Measurements from ENCODE around the gene STPG2. TPM values are rescaled to one million over a fixed set of nuclear protein-coding genes. Genes with fewer than 3 reads are reported as not detected.

STPG2 gene
- total RNA-seq, 1 experiment from 2014 or later: 0.20 TPM

DNA sequence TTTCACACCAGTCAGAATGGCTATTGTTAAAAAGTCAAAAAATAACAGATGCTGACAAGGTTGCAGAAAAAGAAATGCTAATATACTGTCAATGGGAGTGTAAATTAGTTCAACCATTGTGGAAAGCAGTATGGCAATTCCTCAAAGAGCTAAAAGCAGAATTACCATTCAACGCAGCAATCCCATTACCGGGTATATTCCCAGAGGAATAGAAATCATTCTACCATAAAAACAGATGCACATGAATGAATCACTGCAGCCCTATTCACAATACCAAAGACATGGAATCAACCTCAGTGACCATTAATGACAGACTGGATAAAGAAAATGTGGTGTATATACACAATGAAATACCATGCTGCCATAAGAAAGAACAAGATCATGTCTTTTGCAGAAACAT lies 243.0 kb downstream of the STPG2 start:
- TF ChIP-seq, protein P1, sequence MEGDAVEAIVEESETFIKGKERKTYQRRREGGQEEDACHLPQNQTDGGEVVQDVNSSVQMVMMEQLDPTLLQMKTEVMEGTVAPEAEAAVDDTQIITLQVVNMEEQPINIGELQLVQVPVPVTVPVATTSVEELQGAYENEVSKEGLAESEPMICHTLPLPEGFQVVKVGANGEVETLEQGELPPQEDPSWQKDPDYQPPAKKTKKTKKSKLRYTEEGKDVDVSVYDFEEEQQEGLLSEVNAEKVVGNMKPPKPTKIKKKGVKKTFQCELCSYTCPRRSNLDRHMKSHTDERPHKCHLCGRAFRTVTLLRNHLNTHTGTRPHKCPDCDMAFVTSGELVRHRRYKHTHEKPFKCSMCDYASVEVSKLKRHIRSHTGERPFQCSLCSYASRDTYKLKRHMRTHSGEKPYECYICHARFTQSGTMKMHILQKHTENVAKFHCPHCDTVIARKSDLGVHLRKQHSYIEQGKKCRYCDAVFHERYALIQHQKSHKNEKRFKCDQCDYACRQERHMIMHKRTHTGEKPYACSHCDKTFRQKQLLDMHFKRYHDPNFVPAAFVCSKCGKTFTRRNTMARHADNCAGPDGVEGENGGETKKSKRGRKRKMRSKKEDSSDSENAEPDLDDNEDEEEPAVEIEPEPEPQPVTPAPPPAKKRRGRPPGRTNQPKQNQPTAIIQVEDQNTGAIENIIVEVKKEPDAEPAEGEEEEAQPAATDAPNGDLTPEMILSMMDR (conservative IDR thresholded peaks at IDR 0.05): no peak

More for the DNA sequence above, 243.0 kb downstream of the STPG2 start:
- H4K20me1 ChIP-seq (ENCODE audit: control insufficient read depth, insufficient read depth, insufficient read length): no peaks in the 10 kb centered on the region
- no peak overlapping the region for H4K5ac ChIP-seq (ENCODE audit: insufficient read length, low read depth, low read length)
- H3K9me3 Mint-ChIP-seq: peaks cover 10 to 13% of the 10 kb centered on the region in 2 experiments; a peak in 4 of 5 replicates
- H2BK12ac ChIP-seq (ENCODE audit: insufficient read length, low read depth, low read length): no peak overlapping the region
- H3K27me3 Mint-ChIP-seq (ENCODE audit: low read depth): peaks cover 5% of the 10 kb centered on the region
- DNase-seq: no peak
- H3K4me1 Mint-ChIP-seq: peaks cover 26% of the 10 kb centered on the region in 2 experiments
- H3K56ac ChIP-seq (ENCODE audit: insufficient read length, low read depth, low read length): no peak overlapping the region
- no peak overlapping the region for H2AFZ ChIP-seq (ENCODE audit: low read length)
- no peaks in the 10 kb centered on the region for H3K23me2 ChIP-seq (ENCODE audit: insufficient read length, low read depth, low read length, poor library complexity, severe bottlenecking)
- H3T11ph ChIP-seq (ENCODE audit: low read length): no peak overlapping the region
- H3K4ac ChIP-seq (ENCODE audit: low read depth, low read length): no peak overlapping the region
- H3K4me3 Mint-ChIP-seq: no peak overlapping the region
- H2BK15ac ChIP-seq (ENCODE audit: low read depth, low read length): no peak overlapping the region
- no peak overlapping the region for H3K27ac ChIP-seq (ENCODE audit: insufficient read length, low read depth, low read length)
- H4K8ac ChIP-seq (replicated peaks; ENCODE audit: insufficient read length, low read depth, low read length): no peak overlapping the region
- H3K18ac ChIP-seq (ENCODE audit: insufficient read length, low read depth, low read length): no peak overlapping the region
- no peaks in the 10 kb centered on the region for H3K4me1 ChIP-seq (ENCODE audit: insufficient read depth, low read length)
- H3K36me3 Mint-ChIP-seq (ENCODE audit: insufficient read depth in 1 of 3, low read depth in 3 of 3): peaks cover 0 to 17% (median 5%) of the 10 kb centered on the region in 3 experiments; a peak in 5 of 7 replicates
- no peaks in the 10 kb centered on the region for H3K79me1 ChIP-seq (ENCODE audit: insufficient read depth, low read depth, low read length, poor library complexity, severe bottlenecking)
- no peak overlapping the region for H4K91ac ChIP-seq (ENCODE audit: insufficient read length, low read depth, low read length)
- H2BK120ac ChIP-seq (ENCODE audit: low read depth, low read length, poor library complexity, severe bottlenecking): no peak overlapping the region
- no peak overlapping the region; a peak in 1 of 7 replicates for H3K27ac Mint-ChIP-seq
- no peak overlapping the region for H2AK5ac ChIP-seq (ENCODE audit: insufficient read length, low read length)
- WGBS (ENCODE audit: extremely low coverage, insufficient read length, low lambda C conversion rate): no CpG with 5 or more reads among the region's 2 CpGs
- no peaks in the 10 kb centered on the region for H3K9me3 ChIP-seq (ENCODE audit: control insufficient read depth, low read depth, low read length)
- no peak overlapping the region for H2BK20ac ChIP-seq (ENCODE audit: low read depth, low read length, poor library complexity, severe bottlenecking)
- no peak overlapping the region for H3K14ac ChIP-seq (ENCODE audit: insufficient read depth, low read length)
- H2BK5ac ChIP-seq (ENCODE audit: insufficient read length, low read length): no peak overlapping the region
- no peaks in the 10 kb centered on the region for H3K27me3 ChIP-seq (ENCODE audit: insufficient read depth, low read length)
- H3K9ac ChIP-seq (ENCODE audit: extremely low read depth, insufficient read length, low read length): no peak overlapping the region
- H3K23ac ChIP-seq (ENCODE audit: insufficient read length, low read depth, low read length): no peak overlapping the region
- H3K4me2 ChIP-seq (ENCODE audit: insufficient read depth, insufficient read length, low read length): no peak overlapping the region
- H3K79me2 ChIP-seq (ENCODE audit: insufficient read depth, low read length): no peaks in the 10 kb centered on the region

All from H9 (cell line).